Chondrocyte (in vitro differentiated cells): ENCODE data around the gene AFP. TPM values are rescaled to one million over a fixed set of nuclear protein-coding genes. Genes with fewer than 3 reads are reported as not detected.

Experiments used
- DNase-seq: peaks from one replicate; pipeline ENCODE4 v3.0.0; 2021; ENCODE audit warnings: mixed read lengths, low spot score
- H3K27ac Mint-ChIP-seq: one replicate; pipeline ENCODE4 v1.8.0; 2021; ENCODE audit warnings: mild to moderate bottlenecking, moderate library complexity, mixed read lengths; ENCODE audit not compliant: unreplicated experiment
- H3K27me3 Mint-ChIP-seq: 2 replicates; pipeline ENCODE4 v1.8.0; 2021; ENCODE audit warnings: low read depth, mixed read lengths
- H3K36me3 Mint-ChIP-seq: 2 replicates; pipeline ENCODE4 v1.8.0; 2021; ENCODE audit warnings: low read depth, mixed read lengths
- H3K4me1 Mint-ChIP-seq: 2 replicates; pipeline ENCODE4 v1.8.0; 2021; ENCODE audit warnings: low read depth, mild to moderate bottlenecking, mixed read lengths
- H3K4me3 Mint-ChIP-seq: one replicate; pipeline ENCODE4 v1.8.0; 2021; ENCODE audit warnings: mild to moderate bottlenecking, moderate library complexity, mixed read lengths; ENCODE audit not compliant: unreplicated experiment
- H3K9me3 Mint-ChIP-seq: 2 replicates; pipeline ENCODE4 v1.8.0; 2021; ENCODE audit warnings: low read depth, mixed read lengths
- CTCF ChIP-seq: fragments of 200-600 bp; sonication (generic); IDR thresholded peaks from 2 replicates; pipeline ENCODE4 v1.5.0; 2021; ENCODE audit warnings: antibody characterized with exemption, mild to moderate bottlenecking, moderate library complexity
- total RNA-seq: library from RNA; stranded (reverse); gene quantifications from 3 replicates; pipeline ENCODE4 v1.2.1, GENCODE V29; 2021

Gene AFP
- total RNA-seq, 1 donor from 2014 or later: not detected

GRCh38 chr4:73405138-73405537 lies 30.9 kb upstream of the AFP start:
- H3K27ac Mint-ChIP-seq: no peak overlapping the region
- no peak for TF ChIP-seq CTCF

GRCh38 chr4:73406548-73406875 lies 29.5 kb upstream of the AFP start:
- H3K27me3 Mint-ChIP-seq: peaks cover 23% of the 10 kb centered on the region
- no peaks in the 10 kb centered on the region for H3K36me3 Mint-ChIP-seq
- peaks cover 4% of the 10 kb centered on the region for H3K9me3 Mint-ChIP-seq
- H3K4me1 Mint-ChIP-seq: no peaks in the 10 kb centered on the region
- no peak overlapping the region for H3K4me3 Mint-ChIP-seq
- DNase-seq: no peak
- no peak for TF ChIP-seq CTCF
- no peak overlapping the region for H3K27ac Mint-ChIP-seq

More at GRCh38 chr4:73405138-73405537, 30.9 kb upstream of the AFP start:
- Mint-ChIP-seq H3K4me3 (no peak overlapping the region), H3K27me3 (peaks cover 19% of the 10 kb centered on the region), H3K36me3 (no peaks in the 10 kb centered on the region), H3K4me1 (no peaks in the 10 kb centered on the region), H3K9me3 (peaks cover 4% of the 10 kb centered on the region)
- DNase-seq: no peak

- no peak for TF ChIP-seq CTCF
- no peak overlapping the region for H3K27ac Mint-ChIP-seq
- H3K36me3 Mint-ChIP-seq: no peaks in the 10 kb centered on the region
- H3K27me3 Mint-ChIP-seq: peaks cover 29% of the 10 kb centered on the region
- H3K9me3 Mint-ChIP-seq: peaks cover 4% of the 10 kb centered on the region
- no peak for DNase-seq
- H3K4me3 Mint-ChIP-seq: no peak overlapping the region
- H3K4me1 Mint-ChIP-seq: no peaks in the 10 kb centered on the region
Measured at GRCh38 chr4:73407227-73407673, 28.8 kb upstream of the AFP start.

- Mint-ChIP-seq H3K9me3 (peaks cover 4% of the 10 kb centered on the region), H3K4me1 (no peaks in the 10 kb centered on the region), H3K27ac (no peak overlapping the region), H3K27me3 (peaks cover 29% of the 10 kb centered on the region), H3K4me3 (no peak overlapping the region), H3K36me3 (no peaks in the 10 kb centered on the region)
- no peak for DNase-seq
- TF ChIP-seq CTCF: no peak
Measured at GRCh38 chr4:73408181-73408867, 27.7 kb upstream of the AFP start.

GRCh38 chr4:73409012-73409862 lies 26.8 kb upstream of the AFP start:
- Mint-ChIP-seq H3K27me3 (peaks cover 28% of the 10 kb centered on the region), H3K4me1 (no peaks in the 10 kb centered on the region), H3K27ac (no peak overlapping the region), H3K36me3 (no peaks in the 10 kb centered on the region), H3K4me3 (no peak overlapping the region), H3K9me3 (peaks cover 4% of the 10 kb centered on the region)
- DNase-seq: no peak
- no peak for TF ChIP-seq CTCF
